Lung (tissue), 12 donors: ENCODE measurements around the gene MYH4. TPM values are rescaled to one million over a fixed set of nuclear protein-coding genes. Genes with fewer than 3 reads are reported as not detected.

Source experiments
- ATAC-seq: fragments of 200-7000 bp; cut with Tn5 transposase; one replicate; pipeline ENCODE4 v1.9.1; 2020; ENCODE audit warnings: moderate number of reproducible peaks; ENCODE audit not compliant: insufficient read depth, low FRiP score
- DNase-seq, 3 donors: peaks; one replicate each; pipeline ENCODE4 v3.0.0-alpha.2; 2013 to 2017
- H3K27ac ChIP-seq, 2 donors: one replicate each; pipeline ENCODE4 v1.5.1; 2013; ENCODE audit warnings: mild to moderate bottlenecking in 2 of 2, moderate library complexity in 2 of 2, control low read depth in 1 of 2, inconsistent platforms in 1 of 2, low read depth in 1 of 2, low read length in 1 of 2
- H3K27me3 ChIP-seq, 3 donors: one replicate each; pipeline ENCODE4 v1.5.1; 2013; ENCODE audit warnings: low read length in 2 of 3; ENCODE audit not compliant: control insufficient read depth in 3 of 3, insufficient read depth in 3 of 3
- H3K36me3 ChIP-seq, 4 donors: one replicate each; pipeline ENCODE4 v1.5.1; 2013; ENCODE audit warnings: low read length in 4 of 4, mild to moderate bottlenecking in 1 of 4, moderate library complexity in 1 of 4; ENCODE audit not compliant: control insufficient read depth in 4 of 4, insufficient read depth in 4 of 4
- H3K4me1 ChIP-seq, 5 donors: one replicate each; pipeline ENCODE4 v1.5.1; 2013; ENCODE audit warnings: low read length in 5 of 5, mild to moderate bottlenecking in 2 of 5, moderate library complexity in 1 of 5; ENCODE audit not compliant: control insufficient read depth in 5 of 5, insufficient read depth in 5 of 5
- H3K4me3 ChIP-seq: one replicate; pipeline ENCODE4 v1.5.1; 2013; ENCODE audit warnings: mild to moderate bottlenecking, control low read depth, moderate library complexity
- H3K9ac ChIP-seq, 2 donors: one replicate each; pipeline ENCODE4 v1.5.1; 2013; ENCODE audit warnings: low read length in 2 of 2, control low read depth in 1 of 2; ENCODE audit not compliant: insufficient read depth in 1 of 2
- H3K9me3 ChIP-seq, 4 donors: one replicate each; pipeline ENCODE4 v1.5.1; 2013; ENCODE audit warnings: low read length in 3 of 4, mild to moderate bottlenecking in 1 of 4, moderate library complexity in 1 of 4; ENCODE audit not compliant: control insufficient read depth in 4 of 4, insufficient read depth in 3 of 4
- CTCF ChIP-seq: IDR thresholded peaks from 2 replicates; pipeline ENCODE4 v1.5.1; 2012; ENCODE audit warnings: mild to moderate bottlenecking; ENCODE audit errors: control extremely low read depth, extremely low read depth
- WGBS, 2 donors: extraction: QIAGEN DNeasy Blood & Tissue Kit; methylation state at CpG; one replicate each; pipeline ENCODE4 v1.1.7; 2013; 5-methylcytosine and 5-hydroxymethylcytosine counted together
- polyA plus RNA-seq, 2 donors: library from polyadenylated mRNA; stranded (reverse); fragments of 200-250 nt; gene quantifications; one replicate each; pipeline ENCODE4 v1.2.1, GENCODE V29; 2013
- total RNA-seq, 2 donors: library from RNA; depleted of rRNA in 1 of 2; stranded (reverse); fragments of >200 nt in 1 of 2; gene quantifications; one replicate each; pipeline ENCODE4 v1.2.1, GENCODE V29; 2014 to 2021
- donor health status: control.
- donor health status: control.
- donor health status: Bipolar disorder and iron deficiency.
- donor health status: healthy.
- donor health status: DM: yes; HTN: yes; CAD: no.

The MYH4 gene
- total and polyA plus RNA-seq, 4 donors, result not detected

GRCh38 chr17:10417431-10417830 lies 51.9 kb downstream of the MYH4 start:
- no peaks in the 10 kb centered on the region for H3K36me3 ChIP-seq
- DNase-seq (peak; percentile 15 to 37 (median 29)), ATAC-seq (no peak)
- no peak overlapping the region for H3K4me3 ChIP-seq
- no peak for TF ChIP-seq CTCF
- 67 to 81% methylated on average over 3 of the region's 3 CpGs for WGBS, 2 donors
- no peak overlapping the region for H3K27ac ChIP-seq
- peaks cover 0 to 8% (median 0%) of the 10 kb centered on the region in 5 donors for H3K4me1 ChIP-seq
- H3K27me3 ChIP-seq, result no peaks in the 10 kb centered on the region
- no peak overlapping the region for H3K9ac ChIP-seq
- H3K9me3 ChIP-seq, result no peaks in the 10 kb centered on the region

DNA sequence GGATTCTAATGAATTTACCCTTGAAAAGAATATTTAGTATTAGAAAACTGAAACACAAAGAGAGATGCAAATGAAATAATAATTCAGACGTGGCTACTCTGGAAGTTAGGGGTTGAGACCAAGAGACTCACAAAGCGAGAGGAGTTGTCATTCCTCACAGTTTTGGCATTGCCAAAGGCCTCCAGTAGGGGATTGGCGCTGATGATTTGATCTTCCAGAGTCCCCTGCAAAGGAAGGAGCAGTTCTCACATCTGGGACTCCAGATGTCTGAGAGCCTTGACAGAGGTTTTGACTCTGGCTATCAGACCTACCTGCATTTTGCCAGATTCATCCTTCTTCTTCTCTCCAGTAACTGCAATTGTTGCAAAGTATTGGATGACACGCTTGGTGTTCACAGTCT lies 54.2 kb downstream of the MYH4 start:
- TF ChIP-seq CTCF, result no peak
- DNase-seq, result no peak
- Histone ChIP-seq H3K4me3 (no peak overlapping the region), H3K27me3 (no peaks in the 10 kb centered on the region), H3K36me3 (no peaks in the 10 kb centered on the region), H3K4me1 (peaks cover 0 to 8% (median 0%) of the 10 kb centered on the region in 5 donors), H3K27ac (no peak overlapping the region), H3K9me3 (no peaks in the 10 kb centered on the region), H3K9ac (no peak overlapping the region)
- ATAC-seq, result no peak
- WGBS, 2 donors, result 79 to 81% methylated on average over 4 of the region's 4 CpGs

DNA sequence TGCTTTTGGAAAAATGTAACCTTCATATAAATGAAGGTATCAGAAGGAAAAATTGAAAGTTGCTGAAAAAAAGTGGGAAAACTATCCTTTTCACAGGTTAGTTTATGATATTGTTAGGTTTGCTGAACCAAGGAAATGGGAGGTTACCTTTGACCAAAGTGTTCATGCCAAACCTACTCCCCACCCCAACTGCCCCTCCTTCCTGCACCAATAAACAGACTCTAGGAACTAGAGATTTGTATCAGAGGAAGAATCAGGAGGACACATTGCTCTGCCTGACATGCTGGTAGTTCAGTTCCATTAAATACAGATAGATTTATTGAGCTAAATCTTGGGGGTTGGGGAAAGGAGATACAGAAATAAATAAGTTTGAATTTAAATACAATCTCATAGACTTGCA lies 65.8 kb downstream of the MYH4 start:
- peaks cover 0 to 6% (median 0%) of the 10 kb centered on the region in 3 donors for H3K27me3 ChIP-seq
- H3K36me3 ChIP-seq, result no peaks in the 10 kb centered on the region
- H3K4me3 ChIP-seq, result no peak overlapping the region
- no peaks in the 10 kb centered on the region for H3K4me1 ChIP-seq
- H3K9ac ChIP-seq, result no peak overlapping the region
- TF ChIP-seq CTCF, result no peak
- no peak for DNase-seq
- H3K9me3 ChIP-seq, result no peaks in the 10 kb centered on the region
- ATAC-seq, result no peak
- no peak overlapping the region for H3K27ac ChIP-seq

DNA sequence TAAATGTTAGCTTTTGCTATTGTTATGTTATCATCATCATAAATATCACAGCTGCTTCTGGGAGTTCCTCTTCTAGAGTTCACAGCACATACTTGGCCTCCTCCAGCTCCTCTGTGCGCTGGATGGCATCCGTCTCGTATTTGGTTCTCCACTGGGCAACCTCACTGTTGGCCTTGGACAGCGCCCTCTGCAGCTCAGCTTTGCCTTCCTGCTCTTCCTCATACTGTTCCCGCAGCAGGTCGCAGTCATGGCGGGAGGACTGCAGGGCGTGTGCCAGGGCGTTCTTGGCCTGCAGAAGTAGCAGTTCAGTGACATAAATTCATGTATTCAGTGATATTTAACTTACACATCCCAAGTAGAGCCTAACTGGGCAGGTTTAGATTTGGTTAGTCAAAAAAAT lies 71.0 kb downstream of the MYH4 start:
- Histone ChIP-seq H3K36me3 (no peaks in the 10 kb centered on the region), H3K9ac (no peak overlapping the region), H3K27ac (no peak overlapping the region), H3K4me3 (no peak overlapping the region), H3K9me3 (no peaks in the 10 kb centered on the region), H3K4me1 (no peaks in the 10 kb centered on the region), H3K27me3 (peaks cover 0 to 6% (median 0%) of the 10 kb centered on the region in 3 donors)
- WGBS, 2 donors, result 84 to 86% methylated on average over 9 of the region's 9 CpGs
- ATAC-seq (no peak), DNase-seq (no peak)
- TF ChIP-seq CTCF, result no peak
